HepG2 (cell line): ENCODE data around the gene CHN2. TPM values are rescaled to one million over a fixed set of nuclear protein-coding genes. Genes with fewer than 3 reads are reported as not detected.

ENCODE experiments used
- BRCA1 ChIP-seq: sonication (generic); formaldehyde crosslinking; IDR thresholded peaks from 2 replicates; pipeline ENCODE4 v1.4.0; 2020; ENCODE audit warnings: missing genetic modification reagents
- ESRRA ChIP-seq: sonication (generic); formaldehyde crosslinking; IDR thresholded peaks from 2 replicates; pipeline ENCODE4 v1.5.1; 2020; ENCODE audit warnings: mild to moderate bottlenecking, low read depth, missing genetic modification reagents
- FOXA1 ChIP-seq, 2 experiments: fragments of 450-650 bp in 1 of 2; sonication (generic) in 1 of 2; formaldehyde crosslinking in 1 of 2; IDR thresholded peaks; 2 replicates each; pipeline versions ENCODE4 v1.4.0 to v1.6.1; 2016 to 2020; ENCODE audit warnings: missing genetic modification reagents in 1 of 2
- GATAD1 ChIP-seq: IDR thresholded peaks from 2 replicates; pipeline ENCODE4 v1.6.1; 2016; ENCODE audit warnings: missing genetic modification reagents, missing compliant biosample characterization
- KLF9 ChIP-seq: IDR thresholded peaks from 2 replicates; pipeline ENCODE4 v1.6.1; 2016; ENCODE audit warnings: low read depth
- NONO ChIP-seq, 2 experiments: fragments of 450-650 bp in 1 of 2; sonication (generic) in 1 of 2; formaldehyde crosslinking in 1 of 2; IDR thresholded peaks in 1 of 2; conservative IDR thresholded peaks in 1 of 2; 2 replicates each; pipeline versions ENCODE4 v1.6.1 to v1.8.0; 2017 to 2022; ENCODE audit warnings: mild to moderate bottlenecking in 1 of 2, missing genetic modification reagents in 1 of 2, moderate library complexity in 1 of 2
- NRL ChIP-seq: sonication (generic); formaldehyde crosslinking; IDR thresholded peaks from 2 replicates; pipeline ENCODE4 v1.5.0; 2020; ENCODE audit warnings: missing genetic modification reagents, mild to moderate bottlenecking, moderate library complexity, borderline replicate concordance
- PBX2 ChIP-seq: IDR thresholded peaks from 2 replicates; pipeline ENCODE4 v1.6.1; 2016; ENCODE audit warnings: control low read depth
- SMAD3 ChIP-seq: sonication (generic); formaldehyde crosslinking; IDR thresholded peaks from 2 replicates; pipeline ENCODE4 v1.4.0; 2020; ENCODE audit warnings: missing genetic modification reagents
- SMYD3 ChIP-seq: sonication (generic); formaldehyde crosslinking; IDR thresholded peaks from 2 replicates; pipeline ENCODE4 v1.8.1; 2023; ENCODE audit warnings: mild to moderate bottlenecking, missing genetic modification reagents
- SOX13 ChIP-seq, 3 experiments: fragments of 450-650 bp in 1 of 3; sonication (generic) in 1 of 3; formaldehyde crosslinking in 1 of 3; IDR thresholded peaks in 2 of 3; conservative IDR thresholded peaks in 1 of 3; 2 replicates each; pipeline versions ENCODE4 v1.5.0 to v1.6.1; 2016 to 2020; ENCODE audit warnings: antibody characterized with exemption in 1 of 3, mild to moderate bottlenecking in 1 of 3, missing compliant biosample characterization in 1 of 3, missing genetic modification reagents in 1 of 3, moderate library complexity in 1 of 3
- UBTF ChIP-seq: sonication (generic); formaldehyde crosslinking; IDR thresholded peaks from 2 replicates; pipeline ENCODE4 v1.4.0; 2020; ENCODE audit warnings: mild to moderate bottlenecking, missing genetic modification reagents
- YY1 ChIP-seq: IDR thresholded peaks from 2 replicates; pipeline ENCODE4 v1.6.1; 2011; ENCODE audit warnings: low read length, low read depth, moderate library complexity, mild to moderate bottlenecking; ENCODE audit not compliant: insufficient read depth, insufficient replicate concordance
- ZBTB3 ChIP-seq: sonication (generic); formaldehyde crosslinking; IDR thresholded peaks from 2 replicates; pipeline ENCODE4 v1.4.0; 2020; ENCODE audit warnings: low read depth, mild to moderate bottlenecking, moderate library complexity, missing genetic modification reagents, borderline replicate concordance
- ZBTB37 ChIP-seq: sonication (generic); formaldehyde crosslinking; IDR thresholded peaks from 2 replicates; pipeline ENCODE4 v1.4.0; 2020; ENCODE audit warnings: mild to moderate bottlenecking, missing genetic modification reagents
- ZBTB38 ChIP-seq: sonication (generic); formaldehyde crosslinking; IDR thresholded peaks from 2 replicates; pipeline ENCODE4 v1.5.1; 2020; ENCODE audit warnings: mild to moderate bottlenecking, missing genetic modification reagents
- ZNF343 ChIP-seq: sonication (generic); formaldehyde crosslinking; IDR thresholded peaks from 2 replicates; pipeline ENCODE4 v1.4.0; 2020; ENCODE audit warnings: mild to moderate bottlenecking, missing genetic modification reagents
- ZNF414 ChIP-seq: sonication (generic); formaldehyde crosslinking; IDR thresholded peaks from 2 replicates; pipeline ENCODE4 v1.5.0; 2020; ENCODE audit warnings: missing genetic modification reagents
- ZNF512B ChIP-seq: sonication (generic); formaldehyde crosslinking; IDR thresholded peaks from 2 replicates; pipeline ENCODE4 v1.5.1; 2020; ENCODE audit warnings: missing genetic modification reagents, mild to moderate bottlenecking, borderline replicate concordance
- polyA plus RNA-seq, 8 experiments: library from polyadenylated mRNA; depleted of rRNA in 3 of 8; stranded (reverse) in 7 of 8; unstranded in 1 of 8; fragments of >200 nt; fragmentation: Illumina TruSeq in 4 of 8; extraction: Trizol in 4 of 8; gene quantifications; 2 replicates each; pipeline versions ENCODE4 v1.2.1 to v1.2.3, GENCODE V29; 2011 to 2016; ENCODE audit warnings: low read depth in 4 of 8, missing spikeins in 1 of 8, mixed read lengths in 1 of 8; ENCODE audit not compliant: insufficient read depth in 1 of 8
- total RNA-seq, 5 experiments: library from RNA; depleted of rRNA; stranded (reverse); fragments of >200 nt; fragmentation: Illumina TruSeq; extraction: Trizol; gene quantifications; 2 replicates each; pipeline ENCODE4 v1.2.3, GENCODE V29; 2016; ENCODE audit warnings: low read depth in 1 of 5

CHN2 gene
- total and polyA plus RNA-seq, 2 of the 13 experiments (the other 11 are each of a cell fraction or from before 2014, with no cell fraction given): 23.5 to 30.5 TPM

GRCh38 chr7:29189743-29190201, 4.8 kb upstream of the CHN2 start (continued):
- no peak for TF ChIP-seq ZBTB37 (CRISPR knock-in tag)
- TF ChIP-seq YY1: peak; percentile 26
- TF ChIP-seq SOX13 (IDR thresholded peaks at IDR 0.05): peak; percentile 87; the same call in 1 of the 2 replicates
- peak in 1 of 2 experiments; percentile 93; a peak in 2 of 4 replicates for TF ChIP-seq SOX13 (CRISPR knock-in tag; conservative IDR thresholded peaks at IDR 0.05 in 1 of 2, IDR thresholded peaks at IDR 0.05 in 1 of 2)
- no peak for TF ChIP-seq ZBTB3 (CRISPR knock-in tag)
- TF ChIP-seq ZNF414 (CRISPR knock-in tag): peak; percentile 70; the same call in 1 of the 2 replicates
- TF ChIP-seq NONO (IDR thresholded peaks at IDR 0.05): no peak
- 0 out of 2 replicates have a peak, but pooled peaks have one; percentile 12 for TF ChIP-seq NONO (CRISPR knock-in tag; conservative IDR thresholded peaks at IDR 0.05)
- TF ChIP-seq SMYD3 (CRISPR knock-in tag): no peak
- TF ChIP-seq SMAD3 (CRISPR knock-in tag): no peak
- TF ChIP-seq ZNF343 (CRISPR knock-in tag): peak; percentile 67; the same call in 1 of the 2 replicates
- no peak for TF ChIP-seq KLF9 (CRISPR knock-in tag)
- peak; percentile 54; the same call in 1 of the 2 replicates for TF ChIP-seq GATAD1 (CRISPR knock-in tag)
- 0 out of 2 replicates have a peak, but pooled peaks have one; percentile 31 for TF ChIP-seq UBTF (CRISPR knock-in tag)
- TF ChIP-seq BRCA1 (CRISPR knock-in tag): no peak
- peak; percentile 80 for TF ChIP-seq ZBTB38 (CRISPR knock-in tag)
- no peak for TF ChIP-seq FOXA1 (IDR thresholded peaks at IDR 0.05)
- peak; percentile 23; the same call in 1 of the 2 replicates for TF ChIP-seq FOXA1 (CRISPR knock-in tag; IDR thresholded peaks at IDR 0.05)
- no peak for TF ChIP-seq PBX2 (CRISPR knock-in tag)
- TF ChIP-seq ZNF512B (CRISPR knock-in tag): no peak
- peak; percentile 24; the same call in 1 of the 2 replicates for TF ChIP-seq ESRRA (CRISPR knock-in tag)
- peak; percentile 42; the same call in 1 of the 2 replicates for TF ChIP-seq NRL (CRISPR knock-in tag)
